ENCODE measurements around the gene GPR83. TPM values are rescaled to one million over a fixed set of nuclear protein-coding genes. Genes with fewer than 3 reads are reported as not detected.
"Not testable (repeated sequence)": the region's sequence is repeated elsewhere in the genome, so short reads cannot be mapped to it uniquely, and the experiment has no call there.

The GPR83 gene
- total and polyA plus RNA-seq, 4 experiments from 2014 or later = 0.09 to 0.14 TPM; not detected in 2

DNA sequence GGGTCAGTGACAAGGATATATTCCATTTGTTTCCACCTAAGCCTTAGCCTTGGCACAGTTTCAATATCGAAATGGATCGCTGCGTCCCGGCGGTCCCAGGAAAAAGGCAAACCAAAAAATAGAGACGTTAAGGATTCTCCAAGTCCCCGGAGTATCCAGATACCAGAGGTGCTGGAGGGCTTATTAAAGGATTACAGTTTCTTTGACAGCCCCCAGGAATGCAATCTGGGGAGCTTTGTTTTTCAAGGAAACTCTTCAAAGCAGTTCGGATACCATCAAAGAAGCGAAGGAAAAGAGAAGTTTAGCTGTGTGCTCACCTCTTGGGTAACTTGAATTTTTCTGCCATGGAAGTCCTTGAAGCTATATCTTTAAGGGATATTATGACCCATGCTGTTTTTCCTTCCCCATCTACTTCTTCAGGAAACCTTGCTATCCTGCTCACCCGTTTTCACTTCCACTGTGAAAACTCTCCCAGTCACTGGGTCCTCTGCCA lies 600 bp upstream of the GPR83 start:
- Mint-ChIP-seq H3K4me3 (peak overlapping the region in 2 of 8 donors; percentile 16 to 26), H3K27ac (no peak overlapping the region), H3K9me3 (peaks cover 3 to 45% (median 25%) of the 10 kb centered on the region in 8 donors), H3K27me3 (peaks cover 36 to 39% of the 10 kb centered on the region in 2 donors), H3K36me3 (peaks cover 2 to 10% of the 10 kb centered on the region in 2 donors), H3K4me1 (peaks cover 5 to 9% (median 7%) of the 10 kb centered on the region in 4 donors)
- H3K36me3 ChIP-seq (ENCODE audit: insufficient read depth, low read length) = no peaks in the 10 kb centered on the region
- peaks cover 10% of the 10 kb centered on the region for H3K27me3 ChIP-seq (ENCODE audit: insufficient read depth, low read length)
- H3K9me3 ChIP-seq (ENCODE audit: control insufficient read depth in 1 of 2, low read length in 2 of 2) = no peaks in the 10 kb centered on the region
- intact Hi-C loops (cut with micrococcal nuclease) = no loop called here
- H3K27ac ChIP-seq (ENCODE audit: low read depth, low read length) = no peak overlapping the region
- H3K4me3 ChIP-seq (ENCODE audit: low read length in 2 of 2) = no peak overlapping the region
- DNase-seq = no peak
- CTCF ChIA-PET (ENCODE audit: partially characterized antibody) = no interaction called here
- POLR2A ChIA-PET (ENCODE audit: partially characterized antibody) = no interaction called here
- no peaks in the 10 kb centered on the region for H3K4me1 ChIP-seq (ENCODE audit: insufficient read depth, low read length)

DNA sequence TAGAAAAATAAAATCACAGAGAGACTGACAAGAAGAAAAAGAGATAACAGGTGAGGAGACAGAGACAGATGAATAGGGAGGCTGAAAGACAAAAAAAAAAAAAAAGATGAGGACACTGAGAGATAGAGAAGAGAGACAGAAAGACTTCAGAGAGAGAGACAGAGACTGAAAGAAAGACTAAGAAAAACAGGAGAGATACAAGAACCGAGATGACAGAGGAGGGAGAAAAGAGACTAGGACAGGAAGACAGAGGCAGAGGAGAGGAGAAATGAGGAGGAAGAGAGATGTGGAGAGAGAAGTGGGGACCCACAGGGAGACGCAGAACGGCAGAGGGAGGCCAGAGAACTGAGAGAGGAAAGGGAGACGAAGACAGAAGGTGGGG lies 771 bp downstream of the GPR83 start:
- intact Hi-C loops (cut with micrococcal nuclease) = no loop called here
- Histone ChIP-seq H3K9me3 (ENCODE audit: control insufficient read depth in 1 of 2, low read length in 2 of 2) (no peaks in the 10 kb centered on the region), H3K27me3 (ENCODE audit: insufficient read depth, low read length) (peaks cover 10% of the 10 kb centered on the region), H3K4me3 (ENCODE audit: low read length in 2 of 2) (no peak overlapping the region), H3K36me3 (ENCODE audit: insufficient read depth, low read length) (no peaks in the 10 kb centered on the region), H3K27ac (ENCODE audit: low read depth, low read length) (no peak overlapping the region), H3K4me1 (ENCODE audit: insufficient read depth, low read length) (no peaks in the 10 kb centered on the region)
- H3K27me3 Mint-ChIP-seq = peaks cover 40 to 42% of the 10 kb centered on the region in 2 donors
- POLR2A ChIA-PET (ENCODE audit: partially characterized antibody) = no interaction called here
- peak overlapping the region in 1 of 7 donors; percentile 65 for H3K27ac Mint-ChIP-seq
- DNase-seq = no peak
- H3K4me3 Mint-ChIP-seq = peak overlapping the region in 3 of 8 donors; percentile 33 to 78 (median 39)
- peaks cover 0 to 34% (median 17%) of the 10 kb centered on the region in 8 donors for H3K9me3 Mint-ChIP-seq
- H3K4me1 Mint-ChIP-seq = peaks cover 5 to 9% (median 7%) of the 10 kb centered on the region in 4 donors
- CTCF ChIA-PET (ENCODE audit: partially characterized antibody) = no interaction called here
- H3K36me3 Mint-ChIP-seq = peaks cover 0 to 10% of the 10 kb centered on the region in 2 donors

GRCh38 chr11:94400050-94400449 lies 1.2 kb downstream of the GPR83 start:
- intact Hi-C loops (cut with micrococcal nuclease) = no loop called here

DNA sequence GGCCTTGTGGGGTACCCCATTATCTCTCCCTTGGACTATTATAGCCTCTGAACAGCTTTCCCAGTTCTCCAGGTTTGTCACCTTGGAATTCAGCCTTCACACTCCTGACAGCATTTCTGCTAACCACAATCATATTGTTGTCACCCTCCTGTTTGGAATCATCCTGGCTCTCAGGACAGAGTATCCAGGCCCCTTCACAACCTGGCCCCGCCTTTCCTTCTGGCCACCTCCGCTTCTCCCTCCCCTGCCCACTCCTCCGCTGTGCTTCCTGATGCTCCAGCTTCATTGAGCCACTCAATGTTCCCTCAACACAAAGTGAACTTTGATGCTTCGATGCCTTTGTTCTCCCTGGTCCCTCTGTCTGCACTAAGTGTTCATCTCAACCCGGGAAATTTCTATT lies 3.1 kb downstream of the GPR83 start:
- Histone ChIP-seq H3K4me3 (ENCODE audit: low read length in 2 of 2) (no peak overlapping the region), H3K9me3 (ENCODE audit: control insufficient read depth in 1 of 2, low read length in 2 of 2) (no peaks in the 10 kb centered on the region), H3K4me1 (ENCODE audit: insufficient read depth, low read length) (no peaks in the 10 kb centered on the region), H3K27me3 (ENCODE audit: insufficient read depth, low read length) (peaks cover 10% of the 10 kb centered on the region), H3K27ac (ENCODE audit: low read depth, low read length) (no peak overlapping the region), H3K36me3 (ENCODE audit: insufficient read depth, low read length) (no peaks in the 10 kb centered on the region)
- no peak overlapping the region for H3K4me3 Mint-ChIP-seq
- H3K27ac Mint-ChIP-seq = no peak overlapping the region
- H3K4me1 Mint-ChIP-seq = peaks cover 5 to 9% (median 7%) of the 10 kb centered on the region in 4 donors
- intact Hi-C loops (cut with micrococcal nuclease) = no loop called here
- DNase-seq = no peak
- H3K27me3 Mint-ChIP-seq = peaks cover 40 to 44% of the 10 kb centered on the region in 2 donors
- ChIA-PET CTCF (ENCODE audit: partially characterized antibody) (no interaction called here), POLR2A (ENCODE audit: partially characterized antibody) (no interaction called here)
- H3K9me3 Mint-ChIP-seq = peaks cover 0 to 17% (median 11%) of the 10 kb centered on the region in 8 donors
- peaks cover 0 to 7% of the 10 kb centered on the region in 2 donors for H3K36me3 Mint-ChIP-seq

More at GRCh38 chr11:94400050-94400449, 1.2 kb downstream of the GPR83 start:
- Mint-ChIP-seq H3K9me3 (peaks cover 0 to 30% (median 15%) of the 10 kb centered on the region in 8 donors), H3K4me1 (peaks cover 5 to 9% (median 7%) of the 10 kb centered on the region in 4 donors), H3K27ac (no peak overlapping the region), H3K27me3 (peaks cover 40 to 44% of the 10 kb centered on the region in 2 donors), H3K36me3 (peaks cover 0 to 10% of the 10 kb centered on the region in 2 donors), H3K4me3 (peak overlapping the region in 1 of 8 donors; percentile 78)
- H3K27me3 ChIP-seq (ENCODE audit: insufficient read depth, low read length) = peaks cover 10% of the 10 kb centered on the region
- DNase-seq = no peak
- H3K27ac ChIP-seq (ENCODE audit: low read depth, low read length) = no peak overlapping the region
- ChIA-PET CTCF (ENCODE audit: partially characterized antibody) (no interaction called here), POLR2A (ENCODE audit: partially characterized antibody) (no interaction called here)
- no peaks in the 10 kb centered on the region for H3K4me1 ChIP-seq (ENCODE audit: insufficient read depth, low read length)
- H3K4me3 ChIP-seq (ENCODE audit: low read length in 2 of 2) = no peak overlapping the region
- H3K36me3 ChIP-seq (ENCODE audit: insufficient read depth, low read length) = no peaks in the 10 kb centered on the region
- no peaks in the 10 kb centered on the region for H3K9me3 ChIP-seq (ENCODE audit: control insufficient read depth in 1 of 2, low read length in 2 of 2)

DNA sequence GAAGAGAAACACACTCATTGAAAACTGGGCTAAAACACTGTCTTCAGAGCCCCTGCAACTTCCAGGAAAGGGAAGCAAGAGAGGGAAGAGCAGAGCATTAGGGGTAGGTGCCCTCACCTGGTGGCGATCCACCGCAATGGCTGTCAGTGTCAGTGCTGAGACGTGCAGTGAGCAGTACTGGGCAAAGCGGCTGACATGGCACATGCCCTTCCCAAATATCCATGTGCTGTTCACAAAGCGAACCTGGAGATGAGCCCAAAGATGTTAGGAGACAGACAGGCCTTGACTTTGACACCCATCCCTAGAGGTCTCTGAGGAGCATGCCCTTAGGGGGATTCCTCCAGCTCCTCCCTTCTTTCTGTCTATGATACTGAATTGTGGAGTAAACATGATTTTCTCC lies 4.9 kb downstream of the GPR83 start:
- peaks cover 31 to 38% of the 10 kb centered on the region in 2 donors for H3K27me3 Mint-ChIP-seq
- no peak for DNase-seq
- no peaks in the 10 kb centered on the region for H3K4me1 ChIP-seq (ENCODE audit: insufficient read depth, low read length)

GRCh38 chr11:94391937-94392336 lies 9.3 kb downstream of the GPR83 start:
- peaks cover 0 to 15% (median 4%) of the 10 kb centered on the region in 8 donors for H3K9me3 Mint-ChIP-seq

More for the DNA sequence above, 4.9 kb downstream of the GPR83 start:
- H3K4me3 Mint-ChIP-seq = no peak overlapping the region
- H3K9me3 Mint-ChIP-seq = peaks cover under 1 to 12% (median 6%) of the 10 kb centered on the region in 8 donors
- Histone ChIP-seq H3K27ac (ENCODE audit: low read depth, low read length) (no peak overlapping the region), H3K4me3 (ENCODE audit: low read length in 2 of 2) (no peak overlapping the region), H3K36me3 (ENCODE audit: insufficient read depth, low read length) (no peaks in the 10 kb centered on the region), H3K9me3 (ENCODE audit: control insufficient read depth in 1 of 2, low read length in 2 of 2) (no peaks in the 10 kb centered on the region), H3K27me3 (ENCODE audit: insufficient read depth, low read length) (peaks cover 10% of the 10 kb centered on the region)
- ChIA-PET CTCF (ENCODE audit: partially characterized antibody) (no interaction called here), POLR2A (ENCODE audit: partially characterized antibody) (no interaction called here)
- H3K4me1 Mint-ChIP-seq = peaks cover 5 to 9% (median 6%) of the 10 kb centered on the region in 4 donors
- no peak overlapping the region for H3K27ac Mint-ChIP-seq
- H3K36me3 Mint-ChIP-seq = peaks cover 0 to 6% of the 10 kb centered on the region in 2 donors
- intact Hi-C loops (cut with micrococcal nuclease) = no loop called here

GRCh38 chr11:94379613-94380012 lies 21.6 kb downstream of the GPR83 start:
- Mint-ChIP-seq H3K36me3 (peaks cover 0 to 3% of the 10 kb centered on the region in 2 donors), H3K27ac (no peak overlapping the region), H3K9me3 (peaks cover 0 to 11% (median 4%) of the 10 kb centered on the region in 8 donors), H3K4me1 (no peaks in the 10 kb centered on the region), H3K4me3 (no peak overlapping the region), H3K27me3 (peaks cover 4% of the 10 kb centered on the region in 2 donors)
- H3K27me3 ChIP-seq (ENCODE audit: insufficient read depth, low read length) = no peaks in the 10 kb centered on the region
- ChIA-PET CTCF (ENCODE audit: partially characterized antibody) (no interaction called here), POLR2A (ENCODE audit: partially characterized antibody) (no interaction called here)
- H3K36me3 ChIP-seq (ENCODE audit: insufficient read depth, low read length) = no peaks in the 10 kb centered on the region
- no peak for DNase-seq
- no peak overlapping the region for H3K4me3 ChIP-seq (ENCODE audit: low read length in 2 of 2)
- intact Hi-C loops (cut with micrococcal nuclease) = no loop called here
- H3K4me1 ChIP-seq (ENCODE audit: insufficient read depth, low read length) = no peaks in the 10 kb centered on the region
- no peak overlapping the region for H3K27ac ChIP-seq (ENCODE audit: low read depth, low read length)
- H3K9me3 ChIP-seq (ENCODE audit: control insufficient read depth in 1 of 2, low read length in 2 of 2) = no peaks in the 10 kb centered on the region

More at GRCh38 chr11:94391937-94392336, 9.3 kb downstream of the GPR83 start:
- intact Hi-C loops (cut with micrococcal nuclease); H3K9me3 ChIP-seq (ENCODE audit: control insufficient read depth in 1 of 2, low read length in 2 of 2); H3K36me3 Mint-ChIP-seq; H3K4me3 ChIP-seq (ENCODE audit: low read length in 2 of 2); H3K4me1 Mint-ChIP-seq; H3K27ac Mint-ChIP-seq; CTCF ChIA-PET (ENCODE audit: partially characterized antibody); H3K4me1 ChIP-seq (ENCODE audit: insufficient read depth, low read length); DNase-seq; H3K27me3 ChIP-seq (ENCODE audit: insufficient read depth, low read length); H3K36me3 ChIP-seq (ENCODE audit: insufficient read depth, low read length); POLR2A ChIA-PET (ENCODE audit: partially characterized antibody); H3K27ac ChIP-seq (ENCODE audit: low read depth, low read length); H3K27me3 Mint-ChIP-seq; H3K4me3 Mint-ChIP-seq: not testable (repeated sequence)
